ENCODE results near the gene ATXN1L.

The ATXN1L gene

DNA sequence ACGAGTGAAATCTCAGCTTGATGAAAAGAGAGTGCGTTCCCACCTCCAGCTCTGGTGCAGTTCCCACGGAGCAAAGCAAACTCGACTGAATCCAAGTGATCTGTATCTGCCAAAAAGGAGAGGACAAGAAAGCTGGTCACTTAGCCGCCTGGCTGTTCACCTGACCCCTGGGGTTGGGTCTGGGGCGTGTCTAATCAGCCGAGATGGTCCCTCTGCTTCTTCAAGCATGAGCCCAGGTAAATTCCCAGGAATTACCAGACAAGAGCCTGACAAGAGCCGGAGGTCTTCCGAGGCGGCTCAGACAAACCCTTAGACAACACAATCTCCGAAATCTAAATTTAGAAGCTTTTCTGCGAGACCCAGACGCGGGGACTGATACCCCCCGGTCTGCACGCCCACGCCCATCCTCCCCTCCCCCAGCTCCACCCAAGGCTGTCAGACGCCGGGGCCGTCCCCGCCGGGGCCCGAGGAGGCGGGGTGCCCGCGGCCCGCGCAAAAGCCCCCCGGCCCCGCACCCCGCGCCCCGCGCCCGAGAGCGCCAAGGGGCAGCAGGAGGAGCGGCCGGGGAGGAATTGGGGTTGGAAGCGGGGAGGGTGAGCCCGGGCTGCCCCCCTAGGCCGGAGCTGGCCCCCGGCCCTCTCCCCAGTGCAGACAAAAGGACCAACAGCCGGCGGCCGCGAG, 37.5 kb downstream of the ATXN1L start:
- TF ChIP-seq, protein P1, sequence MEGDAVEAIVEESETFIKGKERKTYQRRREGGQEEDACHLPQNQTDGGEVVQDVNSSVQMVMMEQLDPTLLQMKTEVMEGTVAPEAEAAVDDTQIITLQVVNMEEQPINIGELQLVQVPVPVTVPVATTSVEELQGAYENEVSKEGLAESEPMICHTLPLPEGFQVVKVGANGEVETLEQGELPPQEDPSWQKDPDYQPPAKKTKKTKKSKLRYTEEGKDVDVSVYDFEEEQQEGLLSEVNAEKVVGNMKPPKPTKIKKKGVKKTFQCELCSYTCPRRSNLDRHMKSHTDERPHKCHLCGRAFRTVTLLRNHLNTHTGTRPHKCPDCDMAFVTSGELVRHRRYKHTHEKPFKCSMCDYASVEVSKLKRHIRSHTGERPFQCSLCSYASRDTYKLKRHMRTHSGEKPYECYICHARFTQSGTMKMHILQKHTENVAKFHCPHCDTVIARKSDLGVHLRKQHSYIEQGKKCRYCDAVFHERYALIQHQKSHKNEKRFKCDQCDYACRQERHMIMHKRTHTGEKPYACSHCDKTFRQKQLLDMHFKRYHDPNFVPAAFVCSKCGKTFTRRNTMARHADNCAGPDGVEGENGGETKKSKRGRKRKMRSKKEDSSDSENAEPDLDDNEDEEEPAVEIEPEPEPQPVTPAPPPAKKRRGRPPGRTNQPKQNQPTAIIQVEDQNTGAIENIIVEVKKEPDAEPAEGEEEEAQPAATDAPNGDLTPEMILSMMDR (IDR thresholded peaks at IDR 0.05; ENCODE audit: low read length, missing control alignments) = no peak
- DNase-seq (ENCODE audit: low read depth) = no peak

DNA sequence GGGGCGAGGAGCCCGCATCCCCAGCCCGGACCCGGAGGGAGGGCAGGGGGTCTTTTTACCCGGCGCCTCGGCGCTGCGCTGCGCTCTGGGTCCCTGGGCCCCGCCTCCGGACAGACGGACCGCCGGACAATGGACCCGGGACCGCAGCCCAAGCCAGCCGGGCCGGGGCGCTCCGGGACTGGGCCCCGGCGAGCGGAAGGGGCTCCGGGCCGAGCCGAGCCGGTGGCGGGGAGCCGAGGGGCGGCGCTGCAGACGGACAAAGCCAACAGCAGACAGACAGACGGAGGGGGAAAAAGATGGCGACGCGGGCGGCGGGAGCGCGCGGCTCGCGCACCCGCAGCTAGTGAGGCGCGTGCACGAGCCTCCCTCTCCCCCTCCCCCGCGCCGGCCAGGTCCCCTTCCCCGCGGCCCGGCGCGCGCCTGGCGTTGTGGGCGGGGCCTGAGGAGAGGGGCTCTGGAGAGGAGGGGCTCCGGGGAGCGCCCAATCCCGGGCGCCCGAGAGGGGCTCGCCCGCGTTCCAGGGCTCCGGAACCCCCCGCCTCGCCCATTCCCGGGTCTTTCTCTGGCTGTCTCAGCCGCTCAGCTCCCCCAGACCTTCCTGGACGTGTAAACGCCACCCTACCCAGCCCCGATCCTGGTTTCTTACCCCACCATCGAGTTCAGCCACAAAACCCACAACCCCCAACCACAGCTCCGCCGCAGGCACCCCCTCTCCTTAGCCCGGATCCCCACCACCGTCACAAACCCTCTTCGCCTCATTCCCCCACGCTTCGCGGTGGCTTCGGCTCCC, 38.3 kb downstream of the ATXN1L start, which contains the start of gene ZNF821:
TSS of gene ZNF821 (minus strand) at position 334 of the 790 bp plus-strand sequence. CDS start 4,236 bp downstream, outside the sequence.
- DNase-seq (ENCODE audit: low read depth) = peak; percentile 71
- TF ChIP-seq, protein P1 (IDR thresholded peaks at IDR 0.05; ENCODE audit: low read length, missing control alignments) = peak; percentile 25
- peak within 1 kb of the TSS; percentile 76 for H3K4me3 ChIP-seq (replicated peaks; ENCODE audit: low read depth, low read length)

More for the DNA sequence above, 37.5 kb downstream of the ATXN1L start:
- H3K4me3 ChIP-seq (replicated peaks; ENCODE audit: low read depth, low read length) = peak overlapping the region; percentile 76

DNA sequence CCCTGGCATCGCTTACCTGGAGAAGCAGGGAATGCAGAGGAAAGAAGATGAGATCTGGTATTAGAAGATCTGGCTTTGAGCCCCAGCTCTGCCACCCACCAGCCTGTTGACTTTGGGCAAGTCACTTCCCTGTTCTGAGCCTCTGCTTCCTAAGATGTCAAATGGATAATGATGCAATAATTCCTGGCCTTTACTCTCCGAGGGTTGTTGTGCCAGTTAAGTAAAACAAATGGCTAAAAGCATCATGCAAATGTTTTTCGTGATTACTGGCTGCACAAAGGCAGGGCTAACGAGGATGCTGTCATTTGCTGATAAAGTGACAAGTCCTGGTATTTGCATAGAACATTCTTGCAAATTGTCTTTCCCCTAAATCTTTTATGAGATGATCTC, 39.5 kb downstream of the ATXN1L start:
- DNase-seq (ENCODE audit: low read depth) = no peak
- no peak overlapping the region for H3K4me3 ChIP-seq (replicated peaks; ENCODE audit: low read depth, low read length)
- TF ChIP-seq, protein P1 (IDR thresholded peaks at IDR 0.05; ENCODE audit: low read length, missing control alignments) = no peak

DNA sequence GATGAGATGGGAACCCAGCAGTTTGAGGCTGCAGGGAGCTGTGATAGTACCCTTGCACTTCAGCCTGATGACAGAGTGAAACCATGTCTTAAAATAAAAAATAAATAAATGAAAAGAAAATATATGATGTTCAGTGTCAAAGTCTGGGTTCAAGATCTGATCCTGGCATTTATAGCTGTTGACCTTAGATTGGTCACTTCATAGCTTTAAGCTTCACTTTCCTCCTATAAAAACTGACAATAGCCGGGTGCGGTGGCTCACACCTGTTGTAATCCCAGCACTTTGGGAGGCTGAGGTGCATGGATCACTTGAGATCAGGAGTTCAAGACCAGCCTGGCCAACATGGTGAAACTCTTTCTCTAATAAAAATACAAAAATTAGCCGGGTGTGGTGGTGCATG, 43.4 kb downstream of the ATXN1L start:
- no peak overlapping the region for H3K4me3 ChIP-seq (replicated peaks; ENCODE audit: low read depth, low read length)
- TF ChIP-seq, protein P1 (IDR thresholded peaks at IDR 0.05; ENCODE audit: low read length, missing control alignments) = no peak
- DNase-seq (ENCODE audit: low read depth) = no peak

DNA sequence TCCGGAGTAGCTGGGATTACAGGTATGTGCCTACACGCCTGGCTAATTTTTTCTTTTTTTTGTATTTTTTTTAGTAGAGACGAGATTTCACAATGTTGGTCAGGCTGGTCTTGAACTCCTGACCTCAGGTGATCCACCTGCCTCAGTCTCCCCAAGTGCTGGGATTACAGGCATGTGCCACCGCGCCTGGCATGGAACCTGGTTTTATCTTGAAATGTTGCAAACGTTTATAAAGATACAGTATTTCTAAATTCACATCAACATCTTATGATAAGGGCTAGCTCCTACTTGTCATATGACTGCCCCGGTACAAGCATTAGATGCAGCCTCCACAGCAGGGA, 48.1 kb downstream of the ATXN1L start:
- peak overlapping the region; percentile 91 for H3K4me3 ChIP-seq (replicated peaks; ENCODE audit: low read depth, low read length)
- DNase-seq (ENCODE audit: low read depth) = no peak
- TF ChIP-seq, protein P1 (IDR thresholded peaks at IDR 0.05; ENCODE audit: low read length, missing control alignments) = no peak

DNA sequence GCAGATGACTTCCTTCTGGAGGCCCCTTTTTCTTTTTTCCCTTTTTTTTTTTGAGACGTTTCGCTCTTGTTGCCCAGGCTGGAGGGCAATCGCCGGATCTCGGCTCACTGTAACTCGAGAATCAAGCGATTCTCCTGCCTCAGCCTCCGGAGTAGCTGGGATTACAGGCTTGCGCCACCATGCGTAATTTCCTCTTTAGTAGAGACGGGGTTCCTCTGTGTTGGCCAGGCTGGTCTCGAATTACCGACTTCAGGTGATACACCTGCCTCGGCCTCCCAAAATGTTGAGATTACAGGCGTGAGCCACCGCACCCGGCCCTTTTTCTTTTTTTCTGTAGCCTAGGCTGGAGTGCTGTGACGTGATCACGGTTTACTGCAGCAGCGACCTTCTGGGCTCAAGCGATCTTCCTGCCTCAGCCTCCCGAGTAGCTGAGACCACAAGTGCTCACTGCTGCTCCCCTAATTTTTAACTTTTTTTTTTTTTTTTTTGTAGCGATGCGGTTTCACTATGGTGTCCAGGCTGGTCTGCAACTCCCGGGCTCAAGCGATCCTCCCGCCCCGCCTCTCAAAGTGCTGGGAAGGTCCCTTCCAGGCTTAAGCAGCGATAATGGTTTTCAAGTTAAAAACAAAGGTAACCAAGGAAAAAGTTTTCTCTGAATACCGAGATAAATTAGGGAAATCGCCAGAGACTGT, 48.6 kb downstream of the ATXN1L start:
- DNase-seq (ENCODE audit: low read depth) = peak; percentile 71
- TF ChIP-seq, protein P1 (IDR thresholded peaks at IDR 0.05; ENCODE audit: low read length, missing control alignments) = peak; percentile 4
- peak overlapping the region; percentile 91 for H3K4me3 ChIP-seq (replicated peaks; ENCODE audit: low read depth, low read length)

Data from fibroblast of pulmonary artery (primary cell).